Heart left ventricle (tissue), 13 donors: ENCODE measurements around the gene ACSS3.

Source experiments
- CTCF ChIP-seq, 12 donors: fragments of 200-600 bp; sonication (generic) in 4 of 12; IDR thresholded peaks; one replicate each; pipeline versions ENCODE4 v1.5.0 to v1.8.0; 2018 to 2022; ENCODE audit warnings: antibody characterized with exemption in 12 of 12, mild to moderate bottlenecking in 5 of 12
- POLR2A ChIP-seq, 2 donors: fragments of 450-650 bp; IDR thresholded peaks; one replicate each; pipeline ENCODE4 v1.6.1; 2017; ENCODE audit warnings: antibody characterized with exemption in 2 of 2, mild to moderate bottlenecking in 2 of 2, moderate library complexity in 2 of 2
- donor health status: ischemic (EF 13 %, LVEDD 7.1; RV severe dilation, severe dysfunction).
- donor health status: DM: no; HTN: yes; CAD: no.
- donor health status: DM: no; HTN: no; CAD: no.
- donor health status: ischemic (EF 25% LVEDD 6.9; RV normal size, moderate dysfunction).
- donor health status: ischemic (EF 25% LVEDD 5.7; RV mildly dilated, moderate dysfunction).
- donor health status: ischemic (EF 35%, LVEDD 5.7; RV mildly dilated, moderate dysfunction).
- donor health status: nonischemic (EF 11% LVEDD 7.7; RV severe dilation, severe dysfunction).
- donor health status: DM: yes; HTN: yes; CAD: no.
- donor health status: PGD.
- donor health status: ischemic (EF 29% LVEDD 5.4; RV normal size, mild dysfunction).
- donor health status: nonischemic (EF 23%, LVEDD 6.1; RV moderate dilation, normal function).

DNA sequence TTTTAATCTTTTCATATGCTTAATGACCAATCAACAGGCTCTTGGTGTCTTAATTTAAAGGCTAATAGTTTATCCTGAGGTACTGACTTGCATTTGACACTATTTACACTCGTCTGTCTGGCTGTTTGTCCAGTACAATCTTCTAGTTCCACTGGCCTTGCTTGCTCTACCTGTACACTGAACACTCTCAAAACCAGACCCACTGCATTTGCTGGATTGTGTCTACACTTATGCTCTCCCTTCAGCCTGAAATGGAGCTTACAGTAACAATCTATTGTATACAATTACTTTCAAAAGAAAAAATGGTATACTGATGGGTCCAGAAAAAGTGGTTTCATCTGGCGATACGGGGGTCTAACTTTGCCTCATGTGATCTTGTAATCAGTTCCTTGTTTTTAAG lies 2.3 kb upstream of the ACSS3 start:
- TF ChIP-seq CTCF (IDR thresholded peaks at IDR 0.05) (no peak), POLR2A (IDR thresholded peaks at IDR 0.05) (no peak)
